Measurements from ENCODE around the gene HOXB9.

The HOXB9 gene

GRCh38 chr17:48578616-48579470 lies 47.3 kb downstream of the HOXB9 start:
- DNase-seq: peak; percentile 33

GRCh38 chr17:48577946-48578615 lies 48.1 kb downstream of the HOXB9 start, which contains the start of gene HOXB4:
HOXB4 (minus strand) TSS chr17:48578350; CDS start chr17:48578319, 31 bp downstream.
- DNase-seq: peak; percentile 70

- DNase-seq: no peak
Measured at GRCh38 chr17:48577330-48577945, 48.7 kb downstream of the HOXB9 start.

- no peak for DNase-seq
Measured at GRCh38 chr17:48576479-48577309, 49.5 kb downstream of the HOXB9 start.

- no peak for DNase-seq
Measured at GRCh38 chr17:48575673-48576478, 50.3 kb downstream of the HOXB9 start.

GRCh38 chr17:48575066-48575582 lies 51.0 kb downstream of the HOXB9 start:
- DNase-seq: no peak

- DNase-seq: no peak
Measured at GRCh38 chr17:48574505-48575065, 51.6 kb downstream of the HOXB9 start.

- no peak for DNase-seq
Measured at GRCh38 chr17:48571826-48572417, 54.2 kb downstream of the HOXB9 start.

Measured in activated CD4-positive, alpha-beta T cell treated with anti-CD3 and anti-CD28 coated beads for 48 hours (primary cell).